Liver (tissue), 9 donors: ENCODE data around the gene SGK2. TPM values are rescaled to one million over a fixed set of nuclear protein-coding genes. Genes with fewer than 3 reads are reported as not detected.
A peak's percentile ranks its signal among the peaks of the same experiment; 100 is the strongest.

ENCODE experiments used
- DNase-seq: peaks from one replicate; pipeline ENCODE4 v3.0.0-alpha.2; 2017; ENCODE audit warnings: low spot score
- H3K27ac ChIP-seq, 2 donors: one replicate each; pipeline ENCODE4 v1.7.0; 2013; ENCODE audit warnings: inconsistent platforms in 2 of 2, low read length in 2 of 2, control low read depth in 1 of 2, low read depth in 1 of 2, mild to moderate bottlenecking in 1 of 2
- H3K27me3 ChIP-seq, 4 donors: one replicate each; pipeline versions ENCODE4 v1.6.1 to v1.7.0; 2013; ENCODE audit warnings: low read length in 3 of 4, inconsistent platforms in 1 of 4, mild to moderate bottlenecking in 1 of 4, moderate library complexity in 1 of 4; ENCODE audit not compliant: control insufficient read depth in 4 of 4, insufficient read depth in 4 of 4
- H3K36me3 ChIP-seq, 4 donors: one replicate each; pipeline versions ENCODE4 v1.6.1 to v1.7.0; 2013; ENCODE audit warnings: low read length in 3 of 4, mild to moderate bottlenecking in 3 of 4, low read depth in 1 of 4, moderate library complexity in 1 of 4; ENCODE audit not compliant: control insufficient read depth in 4 of 4, insufficient read depth in 3 of 4
- H3K4me1 ChIP-seq, 4 donors: one replicate each; pipeline versions ENCODE4 v1.6.1 to v1.7.0; 2013; ENCODE audit warnings: low read length in 3 of 4, mild to moderate bottlenecking in 3 of 4, moderate library complexity in 1 of 4; ENCODE audit not compliant: control insufficient read depth in 4 of 4, insufficient read depth in 4 of 4
- H3K4me3 ChIP-seq, 3 donors: one replicate each; pipeline versions ENCODE4 v1.6.1 to v1.7.0; 2013; ENCODE audit warnings: low read length in 3 of 3, control low read depth in 1 of 3, low read depth in 1 of 3, mild to moderate bottlenecking in 1 of 3
- H3K9ac ChIP-seq, 2 donors: one replicate each; pipeline ENCODE4 v1.7.0; 2013; ENCODE audit warnings: low read length in 2 of 2, mild to moderate bottlenecking in 2 of 2, moderate library complexity in 2 of 2, control low read depth in 1 of 2, low read depth in 1 of 2
- H3K9me3 ChIP-seq, 4 donors: one replicate each; pipeline versions ENCODE4 v1.6.1 to v1.7.0; 2013; ENCODE audit warnings: low read length in 3 of 4; ENCODE audit not compliant: control insufficient read depth in 4 of 4
- ATF3 ChIP-seq: IDR thresholded peaks from 2 replicates; pipeline ENCODE4 v1.6.1; 2016; ENCODE audit warnings: antibody characterized with exemption
- EGR1 ChIP-seq, 2 donors: IDR thresholded peaks; 2 replicates each; pipeline ENCODE4 v1.6.1; 2016 to 2018; ENCODE audit warnings: antibody characterized with exemption in 2 of 2, low read depth in 2 of 2
- FOXA2 ChIP-seq: IDR thresholded peaks from 2 replicates; pipeline ENCODE4 v1.6.1; 2016; ENCODE audit warnings: antibody characterized with exemption
- GABPA ChIP-seq, 2 donors: IDR thresholded peaks in 1 of 2; conservative IDR thresholded peaks in 1 of 2; 2 replicates each; pipeline ENCODE4 v1.6.1; 2016; ENCODE audit warnings: antibody characterized with exemption in 2 of 2, mild to moderate bottlenecking in 1 of 2, moderate library complexity in 1 of 2
- HNF4A ChIP-seq, 2 donors: conservative IDR thresholded peaks; 2 replicates each; pipeline ENCODE4 v1.6.1; 2016; ENCODE audit warnings: antibody characterized with exemption in 2 of 2, mild to moderate bottlenecking in 2 of 2
- HNF4G ChIP-seq: IDR thresholded peaks from 2 replicates; pipeline ENCODE4 v1.6.1; 2016; ENCODE audit warnings: antibody characterized with exemption
- JUND ChIP-seq, 2 donors: IDR thresholded peaks; 2 replicates each; pipeline ENCODE4 v1.6.1; 2016; ENCODE audit warnings: antibody characterized with exemption in 2 of 2
- NR2F2 ChIP-seq: IDR thresholded peaks from 2 replicates; pipeline ENCODE4 v1.6.1; 2016; ENCODE audit warnings: antibody characterized with exemption
- RAD21 ChIP-seq, 2 donors: IDR thresholded peaks; 2 replicates each; pipeline ENCODE4 v1.6.1; 2016; ENCODE audit warnings: antibody characterized with exemption in 2 of 2, mild to moderate bottlenecking in 2 of 2
- RXRA ChIP-seq, 2 donors: IDR thresholded peaks; 2 replicates each; pipeline ENCODE4 v1.6.1; 2017 to 2018; ENCODE audit warnings: antibody characterized with exemption in 2 of 2, mild to moderate bottlenecking in 1 of 2
- SP1 ChIP-seq: IDR thresholded peaks from 2 replicates; pipeline ENCODE4 v1.6.1; 2018; ENCODE audit warnings: antibody characterized with exemption, mild to moderate bottlenecking
- TAF1 ChIP-seq: conservative IDR thresholded peaks from 2 replicates; pipeline ENCODE4 v1.6.1; 2016; ENCODE audit warnings: antibody characterized with exemption, mild to moderate bottlenecking
- YY1 ChIP-seq: IDR thresholded peaks from 2 replicates; pipeline ENCODE4 v1.6.1; 2016; ENCODE audit warnings: antibody characterized with exemption, mild to moderate bottlenecking
- ZBTB33 ChIP-seq: IDR thresholded peaks from 2 replicates; pipeline ENCODE4 v1.6.1; 2016; ENCODE audit warnings: antibody characterized with exemption
- WGBS: extraction: QIAGEN DNeasy Blood & Tissue Kit; methylation state at CpG from one replicate; pipeline ENCODE4 v1.1.7; 2013; 5-methylcytosine and 5-hydroxymethylcytosine counted together
- polyA plus RNA-seq, 2 donors: library from polyadenylated mRNA; stranded (reverse) in 1 of 2; unstranded in 1 of 2; fragments of 200-250 nt in 1 of 2; fragments of >200 nt in 1 of 2; fragmentation: Nextera tagmentation in 1 of 2; extraction: Ambion mirVana in 1 of 2; gene quantifications; one replicate each; pipeline versions ENCODE4 v1.2.1 to v1.2.3, GENCODE V29; 2013 to 2015
- total RNA-seq, 2 donors: library from RNA; depleted of rRNA; stranded (reverse); fragments of >200 nt; gene quantifications; one replicate each; pipeline ENCODE4 v1.2.3, GENCODE V29; 2014
- TF ChIP-seq, protein P1 (sequence below): IDR thresholded peaks from 2 replicates; pipeline ENCODE4 v1.6.1; 2016; ENCODE audit warnings: antibody characterized with exemption
- TF ChIP-seq, protein P2 (sequence below): IDR thresholded peaks from 2 replicates; pipeline ENCODE4 v1.6.1; 2016; ENCODE audit warnings: antibody characterized with exemption, mild to moderate bottlenecking
- TF ChIP-seq, protein P3 (sequence below): fragments of 150-350 bp; IDR thresholded peaks from 2 replicates; pipeline ENCODE4 v1.5.1; 2017; ENCODE audit warnings: improper control_type of control experiment, low read depth, low read length; ENCODE audit not compliant: missing input control
- donor health status: healthy.
- donor health status: healthy.
- donor health status: healthy.
- donor health status: healthy.
- donor health status: healthy.

Gene SGK2
- total and polyA plus RNA-seq, 4 donors: 22.9 to 253 (median 60.3) TPM

- Histone ChIP-seq H3K9ac (no peak overlapping the region), H3K4me1 (peaks cover 0 to 21% (median 18%) of the 10 kb centered on the region in 4 donors), H3K9me3 (no peaks in the 10 kb centered on the region), H3K27me3 (no peaks in the 10 kb centered on the region), H3K27ac (peak overlapping the region; percentile 41 to 57), H3K36me3 (peaks cover 5 to 47% (median 38%) of the 10 kb centered on the region in 4 donors), H3K4me3 (no peak overlapping the region)
- TF ChIP-seq NR2F2 (no peak), TAF1 (no peak), ZBTB33 (no peak), SP1 (no peak), ATF3 (no peak), HNF4G (no peak), RXRA (IDR thresholded peaks at IDR 0.05) (no peak), EGR1 (IDR thresholded peaks at IDR 0.05; ENCODE audit: low read depth in 2 of 2) (no peak), JUND (IDR thresholded peaks at IDR 0.05) (no peak), FOXA2 (no peak), GABPA (IDR thresholded peaks at IDR 0.05 in 1 of 2, conservative IDR thresholded peaks at IDR 0.05 in 1 of 2) (no peak), YY1 (no peak), RAD21 (IDR thresholded peaks at IDR 0.05) (no peak), HNF4A (conservative IDR thresholded peaks at IDR 0.05) (no peak)
- TF ChIP-seq, protein P1, sequence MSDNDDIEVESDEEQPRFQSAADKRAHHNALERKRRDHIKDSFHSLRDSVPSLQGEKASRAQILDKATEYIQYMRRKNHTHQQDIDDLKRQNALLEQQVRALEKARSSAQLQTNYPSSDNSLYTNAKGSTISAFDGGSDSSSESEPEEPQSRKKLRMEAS: no peak
- TF ChIP-seq, protein P2, sequence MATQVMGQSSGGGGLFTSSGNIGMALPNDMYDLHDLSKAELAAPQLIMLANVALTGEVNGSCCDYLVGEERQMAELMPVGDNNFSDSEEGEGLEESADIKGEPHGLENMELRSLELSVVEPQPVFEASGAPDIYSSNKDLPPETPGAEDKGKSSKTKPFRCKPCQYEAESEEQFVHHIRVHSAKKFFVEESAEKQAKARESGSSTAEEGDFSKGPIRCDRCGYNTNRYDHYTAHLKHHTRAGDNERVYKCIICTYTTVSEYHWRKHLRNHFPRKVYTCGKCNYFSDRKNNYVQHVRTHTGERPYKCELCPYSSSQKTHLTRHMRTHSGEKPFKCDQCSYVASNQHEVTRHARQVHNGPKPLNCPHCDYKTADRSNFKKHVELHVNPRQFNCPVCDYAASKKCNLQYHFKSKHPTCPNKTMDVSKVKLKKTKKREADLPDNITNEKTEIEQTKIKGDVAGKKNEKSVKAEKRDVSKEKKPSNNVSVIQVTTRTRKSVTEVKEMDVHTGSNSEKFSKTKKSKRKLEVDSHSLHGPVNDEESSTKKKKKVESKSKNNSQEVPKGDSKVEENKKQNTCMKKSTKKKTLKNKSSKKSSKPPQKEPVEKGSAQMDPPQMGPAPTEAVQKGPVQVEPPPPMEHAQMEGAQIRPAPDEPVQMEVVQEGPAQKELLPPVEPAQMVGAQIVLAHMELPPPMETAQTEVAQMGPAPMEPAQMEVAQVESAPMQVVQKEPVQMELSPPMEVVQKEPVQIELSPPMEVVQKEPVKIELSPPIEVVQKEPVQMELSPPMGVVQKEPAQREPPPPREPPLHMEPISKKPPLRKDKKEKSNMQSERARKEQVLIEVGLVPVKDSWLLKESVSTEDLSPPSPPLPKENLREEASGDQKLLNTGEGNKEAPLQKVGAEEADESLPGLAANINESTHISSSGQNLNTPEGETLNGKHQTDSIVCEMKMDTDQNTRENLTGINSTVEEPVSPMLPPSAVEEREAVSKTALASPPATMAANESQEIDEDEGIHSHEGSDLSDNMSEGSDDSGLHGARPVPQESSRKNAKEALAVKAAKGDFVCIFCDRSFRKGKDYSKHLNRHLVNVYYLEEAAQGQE: no peak
- TF ChIP-seq, protein P3, sequence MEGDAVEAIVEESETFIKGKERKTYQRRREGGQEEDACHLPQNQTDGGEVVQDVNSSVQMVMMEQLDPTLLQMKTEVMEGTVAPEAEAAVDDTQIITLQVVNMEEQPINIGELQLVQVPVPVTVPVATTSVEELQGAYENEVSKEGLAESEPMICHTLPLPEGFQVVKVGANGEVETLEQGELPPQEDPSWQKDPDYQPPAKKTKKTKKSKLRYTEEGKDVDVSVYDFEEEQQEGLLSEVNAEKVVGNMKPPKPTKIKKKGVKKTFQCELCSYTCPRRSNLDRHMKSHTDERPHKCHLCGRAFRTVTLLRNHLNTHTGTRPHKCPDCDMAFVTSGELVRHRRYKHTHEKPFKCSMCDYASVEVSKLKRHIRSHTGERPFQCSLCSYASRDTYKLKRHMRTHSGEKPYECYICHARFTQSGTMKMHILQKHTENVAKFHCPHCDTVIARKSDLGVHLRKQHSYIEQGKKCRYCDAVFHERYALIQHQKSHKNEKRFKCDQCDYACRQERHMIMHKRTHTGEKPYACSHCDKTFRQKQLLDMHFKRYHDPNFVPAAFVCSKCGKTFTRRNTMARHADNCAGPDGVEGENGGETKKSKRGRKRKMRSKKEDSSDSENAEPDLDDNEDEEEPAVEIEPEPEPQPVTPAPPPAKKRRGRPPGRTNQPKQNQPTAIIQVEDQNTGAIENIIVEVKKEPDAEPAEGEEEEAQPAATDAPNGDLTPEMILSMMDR: no peak
- no peak for DNase-seq
- WGBS: 86% methylated on average over 7 of the region's 7 CpGs
These were observed 24.5 kb downstream of the SGK2 start for GRCh38 chr20:43583133-43583864.
